ENCODE results near the gene XG.
"Not testable (repeated sequence)": the region's sequence is repeated elsewhere in the genome, so short reads cannot be mapped to it uniquely, and the experiment has no call there.

Gene XG

DNA sequence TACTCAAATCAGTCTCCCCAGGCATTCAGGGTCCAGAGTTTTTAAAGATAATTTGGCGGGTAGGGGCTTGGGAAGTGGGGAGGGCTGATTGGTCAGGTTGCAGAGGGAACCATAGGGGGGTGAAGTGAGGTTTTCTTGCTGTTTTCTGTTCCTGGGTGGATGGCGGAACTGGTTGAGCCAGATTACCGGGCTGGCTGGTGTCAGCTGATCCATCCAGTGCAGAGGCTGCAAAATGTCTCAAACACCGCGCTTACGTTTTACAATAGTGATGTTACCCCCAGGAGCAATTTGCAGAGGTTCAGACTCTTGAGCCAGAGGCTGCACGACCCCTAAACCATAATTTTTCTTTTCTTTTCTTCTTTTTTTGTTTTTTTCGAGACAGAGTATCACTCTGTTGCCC lies 51.6 kb downstream of the XG start:
- DNase-seq (ENCODE audit: low read depth, low spot score); H3K4me3 ChIP-seq (ENCODE audit: low read length): not testable (repeated sequence)

DNA sequence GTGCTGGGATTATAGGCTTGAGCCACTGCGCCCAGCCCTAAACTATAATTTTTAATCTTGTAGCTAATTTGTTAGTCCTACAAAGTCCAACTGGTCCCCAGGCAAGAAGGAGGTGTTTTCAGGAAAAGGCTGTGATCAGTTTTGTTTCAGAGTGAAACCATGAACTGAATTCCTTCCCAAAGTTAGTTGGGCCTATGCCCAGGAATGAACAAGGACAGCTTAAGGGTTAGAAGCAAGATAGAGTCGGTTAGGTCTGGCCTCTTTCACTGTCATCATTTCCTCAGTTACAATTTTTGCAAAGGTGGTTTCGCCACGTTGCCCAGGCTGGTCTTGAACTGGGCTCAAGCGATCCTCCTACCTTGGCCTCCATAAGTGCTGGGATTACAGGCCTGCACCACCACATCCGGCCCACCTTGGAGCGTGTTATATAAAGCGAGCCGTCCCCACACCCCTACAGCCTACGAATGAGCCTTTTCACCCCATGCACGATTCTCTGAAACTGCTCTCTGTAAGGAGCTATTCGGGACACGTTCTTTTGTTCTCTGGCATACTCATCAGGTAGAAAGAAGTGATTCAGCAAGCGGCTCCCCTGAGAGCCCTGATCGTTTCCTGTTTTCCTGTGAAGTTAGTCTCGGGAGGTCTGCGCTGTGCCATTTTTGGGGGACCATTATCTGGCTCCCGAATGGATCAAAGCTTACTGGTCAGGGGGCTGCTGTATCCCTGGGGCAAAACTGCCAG lies 52.4 kb downstream of the XG start:
- not testable (repeated sequence) for DNase-seq (ENCODE audit: low read depth, low spot score); H3K4me3 ChIP-seq (ENCODE audit: low read length)

DNA sequence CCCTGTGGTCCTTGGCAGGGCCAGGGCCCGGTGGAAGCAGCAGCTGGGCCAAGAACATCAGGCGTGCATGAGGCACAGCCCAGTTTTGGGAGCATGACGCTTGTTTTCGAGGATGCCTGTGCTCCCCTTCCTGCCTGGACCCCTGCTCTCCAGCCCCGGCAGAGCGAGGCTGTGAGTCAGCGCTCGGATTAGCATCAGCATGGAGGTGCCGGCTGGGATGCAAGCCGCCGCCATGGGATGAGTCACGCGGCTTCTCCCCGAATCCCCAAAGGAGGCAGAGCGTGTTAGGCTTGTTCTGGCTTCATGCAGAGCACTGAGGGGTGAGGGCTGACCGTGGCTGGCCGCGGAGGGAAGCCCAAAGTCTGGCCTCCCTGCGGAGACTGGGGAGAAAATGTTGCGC lies 53.0 kb downstream of the XG start:
- DNase-seq (ENCODE audit: low read depth, low spot score), result not testable (repeated sequence)

DNA sequence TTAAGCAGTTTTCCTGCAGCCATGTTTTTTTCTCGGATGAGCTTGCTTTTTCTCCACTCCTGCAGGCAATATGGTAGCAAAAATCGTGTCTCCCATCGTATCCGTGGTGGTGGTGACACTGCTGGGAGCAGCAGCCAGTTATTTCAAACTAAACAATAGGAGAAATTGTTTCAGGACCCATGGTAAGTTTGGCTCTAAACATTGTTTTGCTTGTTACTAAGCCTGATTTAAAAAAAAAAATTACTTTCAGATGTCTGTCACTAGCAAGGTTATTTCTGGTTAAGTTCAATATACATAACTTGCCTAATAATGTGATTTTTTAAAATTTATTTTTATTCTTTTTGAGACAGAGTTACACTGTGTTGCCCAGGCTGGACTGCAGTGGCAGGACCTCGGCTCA lies 59.4 kb downstream of the XG start:
- no peak for DNase-seq (ENCODE audit: low read depth, low spot score)
- no peak overlapping the region for H3K4me3 ChIP-seq (ENCODE audit: low read length)

More for the DNA sequence above, 53.0 kb downstream of the XG start:
- not testable (repeated sequence) for H3K4me3 ChIP-seq (ENCODE audit: low read length)

DNA sequence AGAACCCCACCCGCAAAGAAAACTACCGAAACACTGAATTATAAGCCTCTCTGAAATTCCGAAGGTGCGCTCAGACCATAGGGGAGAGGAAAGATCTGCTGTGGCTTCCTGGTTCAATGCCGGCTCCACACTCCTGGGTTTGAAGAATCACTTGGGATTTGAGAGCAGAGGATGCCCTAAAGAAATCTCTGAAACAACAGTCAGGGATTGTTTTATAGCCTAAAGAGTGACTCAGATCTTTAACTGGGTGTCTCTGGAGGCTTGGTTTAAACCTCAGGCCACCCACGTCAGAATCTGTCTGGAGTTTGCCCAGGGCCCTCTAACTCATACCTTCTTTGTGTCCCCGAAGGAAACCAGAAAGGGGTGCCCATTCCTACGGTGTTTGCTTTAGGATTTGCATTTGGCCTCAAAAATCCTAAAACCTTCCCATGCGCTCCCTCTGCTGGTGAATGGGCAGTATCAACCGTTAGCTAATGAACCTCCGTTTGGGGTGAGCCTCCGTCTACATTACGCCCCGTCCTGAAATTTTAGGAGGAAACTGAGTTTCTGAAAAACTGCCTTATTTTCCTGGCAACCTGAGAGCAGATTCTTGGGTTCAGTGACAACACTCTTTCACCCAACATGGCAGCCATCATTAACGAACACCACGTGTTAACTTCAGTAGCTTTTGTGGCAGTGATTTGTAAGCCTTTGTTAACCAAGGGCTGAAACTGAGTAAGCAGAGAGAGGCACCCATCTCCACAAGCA lies 60.5 kb downstream of the XG start:
- peak overlapping the region; percentile 25; the same call in 1 of the 2 replicates for H3K4me3 ChIP-seq (ENCODE audit: low read length)
- DNase-seq (ENCODE audit: low read depth, low spot score), result peak; percentile 35

DNA sequence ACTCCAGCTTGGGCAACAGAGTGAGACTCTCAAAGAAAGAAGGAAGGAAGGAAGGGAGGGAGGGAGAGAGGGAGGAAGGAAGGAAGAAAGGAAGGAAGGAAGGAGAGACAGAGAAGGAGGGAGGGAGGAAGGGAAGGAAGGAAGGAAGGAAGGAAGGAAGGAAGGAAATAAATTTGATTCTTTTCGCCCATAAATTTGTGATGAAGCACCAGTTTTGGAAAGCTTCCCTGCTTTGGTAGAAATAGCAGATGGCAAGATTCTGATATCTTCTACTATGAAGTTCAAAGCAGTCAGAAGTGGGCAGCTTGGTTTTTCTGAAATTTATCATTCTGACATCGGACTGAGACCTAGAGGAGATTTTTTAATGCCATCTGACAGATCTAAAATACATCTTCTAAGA lies 65.2 kb downstream of the XG start:
- no peak overlapping the region for H3K4me3 ChIP-seq (ENCODE audit: low read length)
- DNase-seq (ENCODE audit: low read depth, low spot score), result no peak

DNA sequence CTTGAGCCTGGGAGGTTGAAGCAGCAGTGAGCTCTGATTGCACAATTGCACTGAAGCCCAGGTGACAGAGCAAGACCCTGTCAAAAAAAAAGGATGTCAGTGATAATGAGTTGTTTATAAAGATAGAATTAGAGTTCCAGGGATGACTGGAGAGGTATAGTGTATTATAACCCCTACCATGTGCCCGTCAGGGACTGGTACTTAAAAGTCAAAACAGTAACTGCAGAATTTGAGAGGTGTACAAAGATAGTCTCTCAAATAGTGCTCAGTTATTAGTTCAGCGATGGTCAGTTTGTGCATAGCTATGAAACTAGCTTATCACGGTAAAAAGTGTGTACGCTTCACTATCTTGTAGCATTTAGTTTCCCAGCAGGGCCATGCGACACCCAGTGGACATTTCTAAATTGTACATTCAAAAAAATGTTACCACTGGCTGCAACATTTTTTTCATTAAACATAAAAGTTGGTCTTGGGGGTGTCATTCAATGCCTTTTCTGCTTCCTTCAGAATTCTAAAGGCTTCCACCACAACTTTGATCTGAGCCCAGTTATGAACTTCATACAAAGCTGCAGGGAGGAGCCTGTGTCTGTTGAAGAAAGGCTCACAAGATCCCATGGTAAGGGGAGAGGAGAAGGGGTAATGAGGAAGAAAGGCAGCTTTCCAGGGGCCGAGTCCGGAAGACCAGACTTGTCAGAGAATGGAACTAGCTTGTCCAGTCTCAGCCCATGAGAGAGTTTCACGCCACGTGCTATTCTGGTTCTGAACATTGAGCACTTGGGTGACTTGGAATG lies 67.7 kb downstream of the XG start:
- H3K4me3 ChIP-seq (ENCODE audit: low read length), result no peak overlapping the region
- DNase-seq (ENCODE audit: low read depth, low spot score), result peak; percentile 50

DNA sequence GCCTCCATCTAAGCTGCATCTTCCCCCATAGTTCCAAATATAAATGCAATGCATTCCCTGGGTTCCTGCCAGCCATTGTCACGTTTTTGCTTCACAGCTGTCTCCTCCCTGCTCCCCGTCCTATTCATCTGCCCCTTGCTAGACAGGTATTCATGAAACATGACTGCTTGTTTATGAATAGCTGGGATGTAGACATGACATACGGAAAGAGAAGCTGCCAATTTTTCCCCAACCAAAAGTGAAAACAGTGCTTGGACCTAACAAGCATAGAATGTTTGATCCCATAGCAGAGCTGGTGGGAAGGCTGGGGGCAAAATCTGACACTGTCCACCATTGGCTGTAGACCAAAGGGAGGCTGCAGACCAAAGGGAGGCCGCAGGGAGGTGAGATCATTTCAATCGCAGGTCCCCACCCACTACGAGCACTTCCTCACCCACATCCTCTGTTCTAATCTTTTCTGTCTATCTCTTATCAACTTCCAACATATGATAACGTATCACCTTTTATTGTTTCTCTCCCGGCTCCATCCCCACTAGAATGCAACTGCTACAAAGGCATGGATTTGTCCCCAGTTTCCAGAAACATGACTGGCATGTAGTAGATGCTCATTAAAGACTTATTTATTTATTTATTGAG lies 68.4 kb downstream of the XG start:
- peak; percentile 56 for DNase-seq (ENCODE audit: low read depth, low spot score)
- no peak overlapping the region for H3K4me3 ChIP-seq (ENCODE audit: low read length)

DNA sequence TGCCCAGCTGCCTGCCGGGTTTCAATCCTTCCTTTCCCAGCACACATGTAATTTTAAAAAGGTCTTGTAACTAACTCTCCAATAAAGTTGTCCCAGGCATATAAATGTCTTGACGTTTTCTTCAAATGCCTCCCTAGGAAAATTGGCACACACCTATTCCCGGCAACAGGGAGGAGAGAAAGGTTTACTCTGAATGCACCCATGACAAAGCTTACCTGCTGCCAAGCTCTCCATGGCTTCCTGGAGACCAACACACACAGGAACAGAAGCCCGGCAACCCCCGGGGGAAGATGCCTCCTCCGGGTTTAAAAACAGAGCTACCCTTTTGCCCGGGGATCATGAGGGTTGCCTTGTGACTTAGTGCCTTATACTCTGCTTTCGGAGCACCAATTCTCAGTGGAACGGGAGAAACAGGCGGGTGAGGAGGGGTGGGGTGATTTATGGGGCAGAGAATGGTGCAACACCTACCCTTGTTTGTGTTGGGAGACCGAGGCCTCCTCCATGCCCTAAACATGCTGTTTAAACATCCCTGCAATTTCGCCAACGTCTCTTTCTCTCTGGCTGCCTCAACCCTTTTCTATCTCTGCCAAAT lies 72.1 kb downstream of the XG start:
- no peak for DNase-seq (ENCODE audit: low read depth, low spot score)
- H3K4me3 ChIP-seq (ENCODE audit: low read length), result no peak overlapping the region

DNA sequence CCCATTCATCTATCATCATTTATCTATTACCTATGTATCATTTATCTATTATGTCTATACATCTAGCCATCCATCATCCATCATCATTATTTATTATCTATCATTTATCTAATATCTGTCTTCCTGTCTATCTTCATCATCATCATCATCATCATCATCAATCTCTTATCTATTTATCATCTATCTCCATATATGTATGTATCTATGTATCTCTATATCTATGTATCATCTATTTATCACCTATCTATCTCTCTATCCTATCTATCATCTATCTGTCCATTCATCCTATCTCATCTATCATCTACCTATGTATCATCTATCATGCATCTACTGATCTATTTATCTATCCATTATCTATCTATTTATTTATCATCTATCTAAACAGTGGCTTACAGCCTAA lies 73.0 kb downstream of the XG start:
- no peak overlapping the region for H3K4me3 ChIP-seq (ENCODE audit: low read length)
- no peak for DNase-seq (ENCODE audit: low read depth, low spot score)

DNA sequence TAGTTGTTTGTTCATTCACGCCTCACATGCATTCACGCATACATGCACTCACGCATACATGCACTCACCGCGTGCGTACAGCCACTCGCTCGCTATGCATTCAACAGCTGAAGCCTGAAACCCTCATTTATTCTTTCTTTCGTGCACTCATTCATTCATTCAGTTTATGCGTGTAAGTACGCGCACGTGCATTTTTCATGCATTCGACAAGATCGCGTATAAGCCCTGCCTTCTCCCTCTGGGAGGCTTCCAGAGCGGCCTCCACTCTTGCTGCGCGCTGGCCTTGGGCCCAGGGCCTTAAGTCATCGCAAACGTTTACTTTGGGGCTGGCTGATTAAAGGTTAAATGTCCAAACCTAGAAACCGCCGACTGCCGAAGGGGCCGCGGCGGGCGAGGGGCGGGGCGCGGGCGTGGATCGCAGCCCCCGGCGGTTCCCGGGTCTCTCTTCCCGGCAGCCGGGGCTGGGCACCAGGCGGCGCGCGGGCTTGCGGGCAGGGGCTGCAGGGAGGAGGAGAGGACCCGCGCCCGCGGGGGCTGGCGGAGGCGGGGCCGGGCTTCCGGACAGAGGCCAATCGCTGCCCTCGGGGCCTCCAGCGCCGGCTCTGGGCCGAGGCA lies 76.6 kb downstream of the XG start, which contains the start of gene GYG2:
Gene GYG2 (plus strand): TSS at position 587 of the 615 bp plus-strand sequence. CDS start 1,259 bp downstream, outside the sequence.
- no peak for DNase-seq (ENCODE audit: low read depth, low spot score)
- no peak within 1 kb of the TSS for H3K4me3 ChIP-seq (ENCODE audit: low read length)

DNA sequence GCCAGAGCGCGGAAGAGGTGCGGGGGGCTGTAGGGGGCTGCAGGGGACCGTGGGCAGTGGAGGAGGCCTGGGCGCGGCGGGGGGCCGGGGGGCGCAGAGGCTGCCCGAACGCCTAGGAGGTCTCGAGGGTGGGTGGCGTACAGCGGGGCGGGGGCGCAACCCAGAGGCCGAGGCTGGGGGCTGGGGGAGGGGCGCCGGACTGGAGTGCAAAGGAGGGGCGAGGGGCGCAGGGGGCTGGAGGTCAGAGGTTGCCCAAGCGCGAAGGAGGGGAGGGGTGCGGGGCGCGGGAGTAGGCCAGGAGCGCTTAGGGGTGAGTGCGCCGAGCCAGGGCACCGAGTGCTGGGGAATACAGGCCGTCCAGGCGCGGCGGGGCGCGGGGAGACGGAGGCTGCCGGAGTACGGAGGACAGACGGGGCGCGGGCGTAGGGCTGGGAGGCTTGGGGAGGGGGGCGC lies 77.1 kb downstream of the XG start:
- no peak overlapping the region for H3K4me3 ChIP-seq (ENCODE audit: low read length)
- no peak for DNase-seq (ENCODE audit: low read depth, low spot score)

DNA sequence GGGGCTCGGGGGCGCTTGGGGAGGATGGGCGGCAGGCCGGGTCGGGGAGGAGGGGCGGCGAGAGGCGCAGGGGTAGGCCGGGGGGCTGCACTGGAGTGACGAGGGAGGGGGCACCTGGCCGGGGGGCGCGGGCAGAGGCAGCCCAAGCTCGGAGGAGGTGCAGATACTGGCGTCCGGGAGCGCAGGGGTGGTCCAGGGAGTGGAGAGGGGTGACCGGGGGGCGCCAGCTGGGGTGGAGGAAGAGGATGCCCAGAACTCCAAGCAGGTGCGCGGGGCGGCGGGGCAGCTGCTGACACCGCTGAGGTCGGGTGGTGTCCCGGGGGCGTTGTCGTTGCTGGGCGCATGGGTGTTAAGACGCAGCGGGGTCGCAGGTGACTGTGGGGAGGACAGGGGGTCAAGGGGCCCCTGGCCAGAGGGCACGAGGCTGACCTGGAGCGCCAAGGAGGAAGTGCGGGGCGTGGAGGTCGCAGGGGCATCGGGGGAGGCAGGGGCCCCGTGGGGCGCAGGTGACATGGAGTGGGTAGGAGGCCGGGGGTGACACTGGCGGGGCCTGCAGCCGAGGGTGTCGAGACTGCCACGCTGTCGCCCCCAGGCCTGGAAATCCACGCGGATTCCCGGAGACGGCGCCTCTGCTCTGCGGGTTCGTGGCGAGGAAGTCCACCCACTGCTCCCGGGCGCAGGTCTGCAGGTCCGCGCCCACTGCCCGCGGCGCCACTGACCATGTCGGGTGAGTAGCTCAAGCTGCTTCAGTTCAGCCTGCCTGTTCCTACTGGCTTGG lies 77.8 kb downstream of the XG start:
- H3K4me3 ChIP-seq (ENCODE audit: low read length), result no peak overlapping the region
- DNase-seq (ENCODE audit: low read depth, low spot score), result no peak

DNA sequence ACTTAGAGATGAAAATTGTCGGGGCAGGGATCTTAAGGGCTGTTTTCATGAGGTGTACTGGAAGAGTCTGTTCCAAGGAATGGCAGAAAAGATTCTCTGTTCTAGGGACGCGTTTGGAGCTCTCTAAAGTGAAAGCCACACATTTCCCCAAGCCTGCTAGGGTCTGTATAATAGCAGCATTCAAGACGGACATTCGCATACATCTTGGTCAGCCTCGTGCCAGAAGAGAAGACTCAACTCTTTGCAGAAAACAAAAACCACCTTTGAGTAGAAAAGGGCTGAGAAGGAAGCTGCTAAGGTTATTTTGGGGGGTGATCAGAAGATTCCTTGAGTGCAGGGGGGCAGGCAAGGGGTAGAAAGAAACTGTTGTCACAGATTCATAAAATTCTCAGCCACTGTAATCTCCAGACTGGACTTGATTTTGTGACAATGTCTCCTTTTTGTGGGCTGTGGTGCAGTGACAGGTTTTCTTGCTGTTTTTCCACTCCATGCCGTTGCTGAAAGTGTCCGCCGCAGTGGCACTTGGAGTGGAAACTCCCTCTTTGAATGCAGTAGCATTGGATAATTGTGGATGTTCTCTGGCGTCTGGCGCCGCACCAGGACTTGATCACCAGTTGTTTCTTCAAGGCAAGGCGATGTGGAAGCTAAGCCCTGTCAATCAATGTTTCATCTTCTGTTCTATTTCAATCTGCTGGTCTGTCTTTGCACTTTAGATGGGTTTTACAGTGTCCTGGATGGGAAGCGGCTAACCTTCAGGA lies 79.8 kb downstream of the XG start:
- no peak for DNase-seq (ENCODE audit: low read depth, low spot score)

DNA sequence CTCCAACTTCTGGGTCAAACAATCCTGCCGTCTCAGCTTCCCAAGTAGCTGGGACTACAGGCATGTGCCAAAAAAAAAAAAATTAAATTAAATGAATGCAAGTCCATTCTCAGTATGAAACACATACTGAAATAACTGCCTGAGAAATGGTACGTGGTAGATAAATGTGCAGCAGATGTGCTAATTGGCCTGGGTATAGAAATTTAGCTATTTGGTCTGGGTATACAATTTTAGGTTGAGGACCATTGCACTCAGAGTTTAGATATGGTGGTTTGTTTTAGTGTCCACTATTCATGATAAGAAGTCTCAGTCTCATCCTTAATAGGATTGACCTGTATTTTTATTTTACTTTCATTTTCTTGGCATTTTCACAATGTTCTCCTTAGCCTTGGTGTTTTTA lies 86.1 kb downstream of the XG start:
- H3K4me3 ChIP-seq (ENCODE audit: low read length), result no peak overlapping the region

More for the DNA sequence above, 79.8 kb downstream of the XG start:
- no peak overlapping the region for H3K4me3 ChIP-seq (ENCODE audit: low read length)

DNA sequence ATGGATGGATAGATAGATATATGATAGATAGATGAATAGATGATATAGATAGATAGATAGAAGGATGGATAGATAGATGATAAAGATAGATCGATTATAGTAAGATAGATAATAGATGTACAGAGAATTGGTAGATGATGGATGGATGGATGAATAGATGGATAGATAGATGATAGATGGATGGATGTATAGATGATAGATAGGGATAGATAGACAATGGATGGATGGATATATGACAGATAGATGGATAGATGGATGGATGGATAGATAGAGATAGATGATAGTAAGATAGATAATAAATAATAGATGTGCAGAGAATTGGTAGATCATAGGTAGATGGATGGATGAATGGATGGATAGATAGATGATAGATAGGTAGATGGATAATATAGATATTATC lies 89.1 kb downstream of the XG start:
- no peak for DNase-seq (ENCODE audit: low read depth, low spot score)
- no peak overlapping the region for H3K4me3 ChIP-seq (ENCODE audit: low read length)

More for the DNA sequence above, 86.1 kb downstream of the XG start:
- DNase-seq (ENCODE audit: low read depth, low spot score), result no peak

DNA sequence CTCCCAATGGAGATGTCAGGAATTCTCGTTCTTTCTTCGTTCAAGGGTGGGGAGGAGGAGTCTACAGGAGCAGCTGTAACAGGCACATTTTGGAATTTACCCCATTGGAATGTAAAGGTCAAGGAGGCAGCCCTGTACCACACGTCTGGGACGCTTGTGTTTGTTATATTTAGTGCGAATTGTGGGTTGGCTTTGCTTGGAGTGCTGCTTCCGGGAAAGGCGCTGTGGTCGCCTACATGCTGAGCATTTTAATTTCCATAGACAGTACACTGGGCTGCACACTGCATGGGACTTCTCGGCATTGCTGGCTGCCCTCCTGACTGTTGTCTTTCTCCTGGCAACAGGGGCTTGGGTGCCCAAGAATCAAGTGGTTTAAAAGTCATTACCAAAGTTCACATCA lies 89.7 kb downstream of the XG start:
- no peak overlapping the region for H3K4me3 ChIP-seq (ENCODE audit: low read length)
- DNase-seq (ENCODE audit: low read depth, low spot score), result no peak

Data from Jurkat, Clone E6-1 (cell line).